Measurements from ENCODE around the gene TET2. TPM values are rescaled to one million over a fixed set of nuclear protein-coding genes. Genes with fewer than 3 reads are reported as not detected.

TET2 gene
- total RNA-seq, 1 experiment from 2014 or later = 22.8 TPM

GRCh38 chr4:105194328-105195231 lies 47.9 kb downstream of the TET2 start:
- no TSS peak for BruUV-seq (replicated peaks)

GRCh38 chr4:105196523-105197145 lies 50.0 kb downstream of the TET2 start:
- Histone ChIP-seq H3K36me3 (ENCODE audit: insufficient read depth, low read length, poor library complexity, severe bottlenecking) (no peaks in the 10 kb centered on the region), H3K4me3 (ENCODE audit: low read depth, low read length, poor library complexity, severe bottlenecking) (no peak overlapping the region), H3K27ac (ENCODE audit: low read depth, low read length, poor library complexity, severe bottlenecking) (no peak overlapping the region), H3K27me3 (replicated peaks; ENCODE audit: insufficient read depth, low read depth, low read length, poor library complexity) (no peaks in the 10 kb centered on the region), H3K4me1 (ENCODE audit: insufficient read depth, low read length, poor library complexity, severe bottlenecking) (peaks cover 33% of the 10 kb centered on the region), H3K9me3 (ENCODE audit: low read depth, low read length, poor library complexity, severe bottlenecking) (no peaks in the 10 kb centered on the region)
- POLR2A ChIA-PET (ENCODE audit: low non-redundant PET) = no interaction called here
- BruUV-seq (replicated peaks) = no TSS peak
- peak; percentile 41 for DNase-seq (ENCODE audit: low spot score)
- TF ChIP-seq CTCF (conservative IDR thresholded peaks at IDR 0.05; ENCODE audit: low read depth, low read length) (peak; percentile 54), EZH2 (IDR thresholded peaks at IDR 0.05; ENCODE audit: borderline replicate concordance, low read depth, low read length, poor library complexity, severe bottlenecking) (no peak)
- intact Hi-C loops (cut with micrococcal nuclease; ENCODE audit: unreplicated experiment) = no loop called here
- CTCF ChIA-PET = no interaction called here

More at GRCh38 chr4:105194328-105195231, 47.9 kb downstream of the TET2 start:
- no peaks in the 10 kb centered on the region for H3K36me3 ChIP-seq (ENCODE audit: insufficient read depth, low read length, poor library complexity, severe bottlenecking)
- no peak overlapping the region for H3K27ac ChIP-seq (ENCODE audit: low read depth, low read length, poor library complexity, severe bottlenecking)
- no peaks in the 10 kb centered on the region for H3K27me3 ChIP-seq (replicated peaks; ENCODE audit: insufficient read depth, low read depth, low read length, poor library complexity)
- TF ChIP-seq EZH2 (IDR thresholded peaks at IDR 0.05; ENCODE audit: borderline replicate concordance, low read depth, low read length, poor library complexity, severe bottlenecking) = no peak
- no peak for TF ChIP-seq CTCF (conservative IDR thresholded peaks at IDR 0.05; ENCODE audit: low read depth, low read length)
- intact Hi-C loops (cut with micrococcal nuclease; ENCODE audit: unreplicated experiment) = no loop called here
- H3K4me1 ChIP-seq (ENCODE audit: insufficient read depth, low read length, poor library complexity, severe bottlenecking) = peaks cover 45% of the 10 kb centered on the region
- H3K9me3 ChIP-seq (ENCODE audit: low read depth, low read length, poor library complexity, severe bottlenecking) = no peaks in the 10 kb centered on the region
- no peak overlapping the region for H3K4me3 ChIP-seq (ENCODE audit: low read depth, low read length, poor library complexity, severe bottlenecking)
- POLR2A ChIA-PET (ENCODE audit: low non-redundant PET) = interaction anchor here (0.6 kb wide), 1 partner anchor 47 kb away, joined by 11 read pairs; no protein-coding TSS in a partner anchor
- CTCF ChIA-PET = no interaction called here
- no peak for DNase-seq (ENCODE audit: low spot score)

GRCh38 chr4:105197777-105198176 lies 51.1 kb downstream of the TET2 start:
- H3K27ac ChIP-seq (ENCODE audit: low read depth, low read length, poor library complexity, severe bottlenecking) = no peak overlapping the region
- TF ChIP-seq CTCF (conservative IDR thresholded peaks at IDR 0.05; ENCODE audit: low read depth, low read length) = no peak
- TF ChIP-seq EZH2 (IDR thresholded peaks at IDR 0.05; ENCODE audit: borderline replicate concordance, low read depth, low read length, poor library complexity, severe bottlenecking) = no peak
- DNase-seq (ENCODE audit: low spot score) = no peak
- BruUV-seq (replicated peaks) = no TSS peak
- H3K9me3 ChIP-seq (ENCODE audit: low read depth, low read length, poor library complexity, severe bottlenecking) = no peaks in the 10 kb centered on the region
- CTCF ChIA-PET = no interaction called here
- intact Hi-C loops (cut with micrococcal nuclease; ENCODE audit: unreplicated experiment) = no loop called here
- POLR2A ChIA-PET (ENCODE audit: low non-redundant PET) = no interaction called here
- no peaks in the 10 kb centered on the region for H3K27me3 ChIP-seq (replicated peaks; ENCODE audit: insufficient read depth, low read depth, low read length, poor library complexity)
- H3K36me3 ChIP-seq (ENCODE audit: insufficient read depth, low read length, poor library complexity, severe bottlenecking) = no peaks in the 10 kb centered on the region
- no peak overlapping the region for H3K4me3 ChIP-seq (ENCODE audit: low read depth, low read length, poor library complexity, severe bottlenecking)
- peaks cover 21% of the 10 kb centered on the region for H3K4me1 ChIP-seq (ENCODE audit: insufficient read depth, low read length, poor library complexity, severe bottlenecking)

All from A673 (cell line).